ENCODE data around the gene CRYBG1. TPM values are rescaled to one million over a fixed set of nuclear protein-coding genes. Genes with fewer than 3 reads are reported as not detected.

Gene CRYBG1
- total RNA-seq, 4 donors from 2014 or later: 14.9 to 36.9 (median 20.7) TPM

DNA sequence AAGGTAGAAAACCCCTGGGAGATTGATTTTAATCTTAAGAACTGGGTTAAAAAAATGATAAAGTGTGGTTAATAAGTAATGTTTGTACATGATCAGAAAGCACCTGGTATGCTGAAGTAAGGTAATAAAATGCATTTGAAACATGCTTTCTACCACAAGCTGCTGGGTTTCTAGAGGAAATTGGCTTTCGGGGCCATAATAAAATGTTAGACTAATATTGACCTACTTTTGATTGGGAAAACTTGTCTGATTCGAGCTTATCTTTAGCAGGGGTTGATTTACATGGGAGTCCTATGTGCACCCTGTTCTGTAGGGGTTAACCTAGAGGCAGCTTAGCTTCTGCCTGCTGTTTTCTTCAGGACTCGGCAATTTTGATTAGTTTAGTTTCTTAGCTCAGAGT lies 50.5 kb downstream of the CRYBG1 start:
- no peak for TF ChIP-seq CTCF (IDR thresholded peaks at IDR 0.05)
- ATAC-seq (ENCODE audit: low FRiP score) (no peak), DNase-seq (ENCODE audit: low spot score) (no peak)

- no peak for DNase-seq (ENCODE audit: low spot score)
- no peak for ATAC-seq (ENCODE audit: low FRiP score)
- TF ChIP-seq CTCF (IDR thresholded peaks at IDR 0.05): no peak
These were observed 51.2 kb downstream of the CRYBG1 start for GRCh38 chr6:106411643-106412200.

- ATAC-seq (ENCODE audit: low FRiP score) (no peak), DNase-seq (ENCODE audit: low spot score) (no peak)
- no peak for TF ChIP-seq CTCF (IDR thresholded peaks at IDR 0.05)
These were observed 52.5 kb downstream of the CRYBG1 start for GRCh38 chr6:106413016-106413415.

- ATAC-seq (ENCODE audit: low FRiP score) (no peak), DNase-seq (ENCODE audit: low spot score) (no peak)
- no peak for TF ChIP-seq CTCF (IDR thresholded peaks at IDR 0.05)
These were observed 53.2 kb downstream of the CRYBG1 start for GRCh38 chr6:106413722-106414121.

GRCh38 chr6:106415921-106416320 lies 55.4 kb downstream of the CRYBG1 start:
- TF ChIP-seq CTCF (IDR thresholded peaks at IDR 0.05): no peak
- no peak for DNase-seq (ENCODE audit: low spot score)
- ATAC-seq (ENCODE audit: low FRiP score): no peak

- no peak for DNase-seq (ENCODE audit: low spot score)
- TF ChIP-seq CTCF (IDR thresholded peaks at IDR 0.05): no peak
- no peak for ATAC-seq (ENCODE audit: low FRiP score)
These were observed 57.1 kb downstream of the CRYBG1 start for GRCh38 chr6:106417572-106418147.

DNA sequence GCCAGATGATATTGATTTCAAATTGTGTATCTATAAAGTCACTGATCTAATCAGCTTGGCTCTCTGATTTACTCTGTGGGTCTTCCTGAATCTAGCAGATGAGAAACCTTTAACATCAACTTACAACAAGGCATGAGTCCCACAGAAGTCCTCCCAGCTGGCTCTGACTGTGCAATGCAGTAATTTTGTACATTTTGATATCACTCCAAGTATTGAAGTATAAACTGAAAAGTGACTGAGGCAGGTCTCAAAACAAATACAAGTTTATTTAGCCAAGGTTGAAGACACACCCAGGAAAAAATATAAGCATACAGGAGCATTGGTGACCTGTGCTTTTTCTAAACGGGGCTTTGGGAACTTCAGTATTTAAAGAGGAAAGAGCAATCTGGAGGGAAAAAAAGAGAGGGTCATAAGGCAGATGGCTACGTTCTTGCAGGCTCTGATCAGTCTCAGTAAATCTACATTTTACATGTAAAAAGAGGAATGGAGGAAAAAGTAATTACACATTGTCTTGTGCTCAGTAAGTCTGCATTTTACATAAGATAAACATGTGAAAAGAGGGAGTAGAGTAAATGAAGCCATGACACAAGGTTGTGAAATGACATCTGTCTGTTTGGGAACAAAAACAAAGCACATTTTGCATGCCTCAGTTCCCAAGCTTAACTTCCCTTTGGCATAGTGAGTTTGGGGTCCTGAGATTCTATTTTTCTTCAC lies 59.5 kb downstream of the CRYBG1 start:
- TF ChIP-seq CTCF (IDR thresholded peaks at IDR 0.05): no peak
- no peak for ATAC-seq (ENCODE audit: low FRiP score)

More for the DNA sequence above, 59.5 kb downstream of the CRYBG1 start:
- no peak for DNase-seq (ENCODE audit: low spot score)

Data from omental fat pad (tissue), 4 donors.